Measurements from ENCODE around the gene ITGB2.

GRCh38 chr21:44946254-44947041, 25.7 kb upstream of the ITGB2 start:
- TF ChIP-seq RAD21 (IDR thresholded peaks at IDR 0.05; ENCODE audit: low read depth) (no peak), USF1 (IDR thresholded peaks at IDR 0.05) (no peak), YY1 (IDR thresholded peaks at IDR 0.05; ENCODE audit: low read depth) (no peak), NFIC (IDR thresholded peaks at IDR 0.05) (no peak), TAF1 (IDR thresholded peaks at IDR 0.05; ENCODE audit: low read depth) (no peak), REST (IDR thresholded peaks at IDR 0.05; ENCODE audit: low read depth) (no peak), FOXM1 (IDR thresholded peaks at IDR 0.05; ENCODE audit: borderline replicate concordance, low read depth) (no peak), TCF12 (IDR thresholded peaks at IDR 0.05; ENCODE audit: low read depth) (no peak), EP300 (IDR thresholded peaks at IDR 0.05; ENCODE audit: borderline replicate concordance) (no peak), CEBPB (IDR thresholded peaks at IDR 0.05) (no peak), EGR1 (IDR thresholded peaks at IDR 0.05) (no peak), CREB1 (IDR thresholded peaks at IDR 0.05; ENCODE audit: low read depth) (no peak)
- TF ChIP-seq, protein P1, sequence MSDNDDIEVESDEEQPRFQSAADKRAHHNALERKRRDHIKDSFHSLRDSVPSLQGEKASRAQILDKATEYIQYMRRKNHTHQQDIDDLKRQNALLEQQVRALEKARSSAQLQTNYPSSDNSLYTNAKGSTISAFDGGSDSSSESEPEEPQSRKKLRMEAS (IDR thresholded peaks at IDR 0.05): no peak

Measured in Ishikawa (cell line).